CD4-positive, alpha-beta T cell (primary cell): ENCODE data around the gene IL20RA. TPM values are rescaled to one million over a fixed set of nuclear protein-coding genes. Genes with fewer than 3 reads are reported as not detected.

Experiments
- ATAC-seq: fragments of 200-7000 bp; cut with Tn5 transposase; one replicate; pipeline ENCODE4 v1.10.0; 2022; ENCODE audit warnings: mild to moderate bottlenecking; ENCODE audit not compliant: poor library complexity
- CTCF ChIA-PET: fragments of 350-600 bp; sonication (Branson Sonifier 250); formaldehyde crosslinking; loops from one replicate; lab custom pipeline; 2021; ENCODE audit warnings: antibody characterized with exemption, inconsistent platforms; lab: Charles Lee
- POLR2A ChIA-PET: fragments of 350-600 bp; sonication (Branson Sonifier 250); formaldehyde crosslinking; loops from one replicate; lab custom pipeline; 2021; ENCODE audit warnings: antibody characterized with exemption, inconsistent platforms; lab: Charles Lee
- DNase-seq, 14 experiments: peaks; one replicate each; pipeline ENCODE4 v3.0.0-alpha.2; 2013 to 2020; ENCODE audit warnings: mixed read lengths in 2 of 14
- H3K27ac ChIP-seq, 2 donors: one replicate each; pipeline versions ENCODE4 v1.5.1 to v1.7.0; 2013; ENCODE audit warnings: low read length in 2 of 2, low read depth in 1 of 2, mild to moderate bottlenecking in 1 of 2
- H3K27me3 ChIP-seq, 2 experiments: 1 replicate in 1 of 2; 2 replicates in 1 of 2; pipeline versions ENCODE4 v1.6.1 to v1.7.0; 2013; ENCODE audit warnings: low read length in 2 of 2, control low read depth in 1 of 2, mild to moderate bottlenecking in 1 of 2, moderate library complexity in 1 of 2; ENCODE audit not compliant: insufficient read depth in 2 of 2, control insufficient read depth in 1 of 2
- H3K36me3 ChIP-seq: one replicate; pipeline ENCODE4 v1.6.1; 2013; ENCODE audit warnings: low read length, control low read depth; ENCODE audit not compliant: insufficient read depth
- H3K4me1 ChIP-seq: one replicate; pipeline ENCODE4 v1.6.1; 2013; ENCODE audit warnings: low read length, control low read depth; ENCODE audit not compliant: insufficient read depth
- H3K4me3 ChIP-seq: one replicate; pipeline ENCODE4 v1.5.1; 2013; ENCODE audit warnings: mild to moderate bottlenecking, low read length, moderate library complexity
- H3K9me3 ChIP-seq, 2 experiments: 1 replicate in 1 of 2; 2 replicates in 1 of 2; pipeline versions ENCODE4 v1.6.1 to v1.7.0; 2013; ENCODE audit warnings: low read length in 2 of 2, mild to moderate bottlenecking in 2 of 2, control low read depth in 1 of 2, moderate library complexity in 1 of 2; ENCODE audit not compliant: control insufficient read depth in 1 of 2, insufficient read depth in 1 of 2
- H3K27ac Mint-ChIP-seq: one replicate; pipeline ENCODE4 v1.8.0; 2020; ENCODE audit warnings: mixed read lengths
- H3K27me3 Mint-ChIP-seq: one replicate; pipeline ENCODE4 v1.8.0; 2021; ENCODE audit warnings: mixed read lengths
- H3K36me3 Mint-ChIP-seq: one replicate; pipeline ENCODE4 v1.8.0; 2021; ENCODE audit warnings: low read depth, mixed read lengths
- H3K4me1 Mint-ChIP-seq: one replicate; pipeline ENCODE4 v1.8.0; 2021; ENCODE audit warnings: low read depth, mixed read lengths
- H3K4me3 Mint-ChIP-seq: one replicate; pipeline ENCODE4 v1.8.0; 2020; ENCODE audit warnings: mild to moderate bottlenecking, mixed read lengths
- H3K9me3 Mint-ChIP-seq: one replicate; pipeline ENCODE4 v1.8.0; 2020; ENCODE audit warnings: mixed read lengths
- intact Hi-C, 2 experiments: fragments of 100-400 bp; cut with DNase I in 1 of 2; cut with micrococcal nuclease in 1 of 2; formaldehyde crosslinking; loops; one replicate each; pipeline versions ENCODE4 v1.15.1 to v1.9.0; 2023 to 2025; cut with DNase I, micrococcal nuclease
- total RNA-seq, 174 experiments: library from RNA in 2 of 174; stranded (reverse) in 2 of 174; gene quantifications; one replicate each; pipeline ENCODE4 v1.2.3 and lab custom pipeline; 2021 to 2026
- TF ChIP-seq, protein P1 (sequence below): fragments of 200-600 bp; IDR thresholded peaks from one replicate; pipeline ENCODE4 v1.8.0; 2022; ENCODE audit warnings: antibody characterized with exemption, mild to moderate bottlenecking

IL20RA gene
- total RNA-seq, 2 experiments from 2014 or later, result not detected

DNA sequence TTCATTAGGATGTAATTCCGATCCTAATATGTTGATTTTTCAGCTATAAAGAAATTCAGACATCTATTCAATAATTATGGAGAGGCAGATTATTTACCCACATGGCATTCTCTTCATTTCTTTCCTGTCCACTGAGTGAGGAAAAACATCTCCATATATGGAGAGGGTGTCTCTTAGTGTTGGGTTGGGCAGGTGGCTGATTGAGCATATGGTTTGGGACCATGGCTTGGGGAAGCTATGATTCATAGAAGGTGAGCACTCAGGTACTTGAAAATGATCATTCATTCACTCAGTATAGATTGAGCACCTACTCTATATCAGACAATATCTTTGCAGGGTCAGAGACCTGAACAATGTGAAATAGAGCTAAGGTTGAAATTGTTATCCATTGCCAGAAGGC is 41.3 kb upstream of the IL20RA start:
- POLR2A ChIA-PET, result no interaction called here
- Histone ChIP-seq H3K36me3 (no peaks in the 10 kb centered on the region), H3K9me3 (no peaks in the 10 kb centered on the region), H3K4me3 (no peak overlapping the region), H3K27ac (no peak overlapping the region), H3K27me3 (peaks cover 0 to 3% of the 10 kb centered on the region in 2 experiments), H3K4me1 (no peaks in the 10 kb centered on the region)
- CTCF ChIA-PET, result interaction anchor here (1.9 kb wide), 1 partner anchor 8 kb away, joined by 7 read pairs; no protein-coding TSS in a partner anchor
- H3K9me3 Mint-ChIP-seq, result no peaks in the 10 kb centered on the region
- DNase-seq (no peak), ATAC-seq (no peak)
- peaks cover 16% of the 10 kb centered on the region for H3K27me3 Mint-ChIP-seq
- TF ChIP-seq, protein P1, sequence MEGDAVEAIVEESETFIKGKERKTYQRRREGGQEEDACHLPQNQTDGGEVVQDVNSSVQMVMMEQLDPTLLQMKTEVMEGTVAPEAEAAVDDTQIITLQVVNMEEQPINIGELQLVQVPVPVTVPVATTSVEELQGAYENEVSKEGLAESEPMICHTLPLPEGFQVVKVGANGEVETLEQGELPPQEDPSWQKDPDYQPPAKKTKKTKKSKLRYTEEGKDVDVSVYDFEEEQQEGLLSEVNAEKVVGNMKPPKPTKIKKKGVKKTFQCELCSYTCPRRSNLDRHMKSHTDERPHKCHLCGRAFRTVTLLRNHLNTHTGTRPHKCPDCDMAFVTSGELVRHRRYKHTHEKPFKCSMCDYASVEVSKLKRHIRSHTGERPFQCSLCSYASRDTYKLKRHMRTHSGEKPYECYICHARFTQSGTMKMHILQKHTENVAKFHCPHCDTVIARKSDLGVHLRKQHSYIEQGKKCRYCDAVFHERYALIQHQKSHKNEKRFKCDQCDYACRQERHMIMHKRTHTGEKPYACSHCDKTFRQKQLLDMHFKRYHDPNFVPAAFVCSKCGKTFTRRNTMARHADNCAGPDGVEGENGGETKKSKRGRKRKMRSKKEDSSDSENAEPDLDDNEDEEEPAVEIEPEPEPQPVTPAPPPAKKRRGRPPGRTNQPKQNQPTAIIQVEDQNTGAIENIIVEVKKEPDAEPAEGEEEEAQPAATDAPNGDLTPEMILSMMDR, result no peak
- H3K4me1 Mint-ChIP-seq, result no peaks in the 10 kb centered on the region
- intact Hi-C loops, result no loop called here
- no peak overlapping the region for H3K4me3 Mint-ChIP-seq
- H3K36me3 Mint-ChIP-seq, result no peaks in the 10 kb centered on the region
- no peak overlapping the region for H3K27ac Mint-ChIP-seq

DNA sequence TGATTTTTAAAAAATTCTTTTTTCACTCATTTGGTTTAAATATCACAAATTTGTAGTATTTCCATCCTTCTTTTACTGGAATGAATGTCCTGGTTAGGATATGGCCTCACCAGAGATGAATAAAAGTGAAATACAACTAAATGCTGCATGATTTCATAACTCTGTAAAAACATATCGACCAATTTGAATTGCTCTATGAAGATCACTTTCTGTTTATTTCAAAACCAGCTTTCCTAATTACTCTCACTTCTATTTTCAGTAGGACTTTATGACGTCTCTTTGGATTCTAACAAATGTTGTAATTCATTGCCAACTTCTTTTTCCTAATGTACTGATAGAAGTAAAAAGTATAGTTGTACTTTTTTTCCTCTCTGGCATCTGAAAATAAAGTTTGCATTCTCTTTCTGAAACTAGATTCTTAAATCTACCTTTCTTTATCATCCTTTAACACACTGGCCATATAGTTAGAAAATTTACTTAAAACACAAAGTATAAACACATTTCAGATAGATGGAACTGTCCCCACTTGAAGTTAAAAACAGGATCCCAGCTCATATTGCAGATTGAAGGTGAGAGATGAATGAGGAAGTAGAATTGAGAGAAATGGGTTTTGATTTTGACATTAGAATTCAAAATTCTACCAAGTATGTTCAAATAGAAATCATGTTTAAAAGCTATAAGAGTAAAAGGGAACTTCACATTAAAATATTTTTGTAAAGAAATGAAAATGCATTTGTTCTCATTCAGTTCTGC is 40.3 kb upstream of the IL20RA start:
- peaks cover 0 to 9% of the 10 kb centered on the region in 2 experiments for H3K27me3 ChIP-seq
- no peak overlapping the region for H3K4me3 Mint-ChIP-seq
- no peak overlapping the region for H3K4me3 ChIP-seq
- no peaks in the 10 kb centered on the region for H3K4me1 ChIP-seq
- TF ChIP-seq, protein P1, result no peak
- no peak overlapping the region for H3K27ac ChIP-seq
- ATAC-seq, result no peak
- CTCF ChIA-PET, result interaction anchor here (1.9 kb wide), 1 partner anchor 9 kb away, joined by 7 read pairs; no protein-coding TSS in a partner anchor
- no peaks in the 10 kb centered on the region for H3K36me3 Mint-ChIP-seq
- no peak for DNase-seq
- intact Hi-C loops, result no loop called here
- H3K27ac Mint-ChIP-seq, result no peak overlapping the region
- no peaks in the 10 kb centered on the region for H3K9me3 Mint-ChIP-seq
- H3K9me3 ChIP-seq, result no peaks in the 10 kb centered on the region
- peaks cover 15% of the 10 kb centered on the region for H3K27me3 Mint-ChIP-seq
- H3K36me3 ChIP-seq, result no peaks in the 10 kb centered on the region
- no peaks in the 10 kb centered on the region for H3K4me1 Mint-ChIP-seq
- POLR2A ChIA-PET, result no interaction called here

DNA sequence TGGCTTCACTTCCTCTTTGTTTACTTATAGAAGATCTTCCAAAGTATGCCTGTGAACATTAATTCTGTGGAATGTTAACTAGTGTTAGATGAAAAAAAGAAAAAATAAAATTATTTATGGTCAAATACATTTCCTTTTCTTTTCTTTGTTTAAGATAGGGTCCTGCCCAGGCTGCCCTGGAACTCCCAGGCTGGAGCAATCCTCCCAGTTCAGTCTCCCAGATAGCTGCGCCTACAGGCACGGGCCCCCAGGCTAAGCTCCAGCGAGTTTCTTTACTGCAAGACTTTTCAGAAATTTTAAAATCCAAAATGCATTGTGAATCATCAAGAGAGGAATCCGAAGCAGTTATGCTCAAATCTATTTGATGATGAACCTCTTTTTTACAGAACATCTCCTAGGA is 39.3 kb upstream of the IL20RA start:
- Mint-ChIP-seq H3K36me3 (no peaks in the 10 kb centered on the region), H3K4me1 (no peaks in the 10 kb centered on the region), H3K9me3 (no peaks in the 10 kb centered on the region), H3K4me3 (no peak overlapping the region), H3K27ac (no peak overlapping the region), H3K27me3 (peaks cover 21% of the 10 kb centered on the region)
- no peaks in the 10 kb centered on the region for H3K36me3 ChIP-seq
- H3K4me3 ChIP-seq, result no peak overlapping the region
- TF ChIP-seq, protein P1, result no peak
- intact Hi-C loops, result no loop called here
- H3K9me3 ChIP-seq, result no peaks in the 10 kb centered on the region
- no peaks in the 10 kb centered on the region for H3K4me1 ChIP-seq
- ChIA-PET POLR2A (no interaction called here), CTCF (no interaction called here)
- H3K27me3 ChIP-seq, result peaks cover 0 to 9% of the 10 kb centered on the region in 2 experiments
- ATAC-seq (no peak), DNase-seq (no peak)
- H3K27ac ChIP-seq, result no peak overlapping the region
